NT2/D1 (cell line): ENCODE data around the gene GRIK1.

ENCODE experiments used
- SUZ12 ChIP-seq: IDR thresholded peaks from 2 replicates; pipeline ENCODE4 v1.6.1; 2011; ENCODE audit not compliant: insufficient read length, insufficient read depth; ENCODE audit errors: extremely low read depth
- YY1 ChIP-seq: IDR thresholded peaks from 2 replicates; pipeline ENCODE4 v1.6.1; 2011; ENCODE audit not compliant: insufficient read length, insufficient read depth
- ZNF274 ChIP-seq: IDR thresholded peaks from 2 replicates; pipeline ENCODE4 v1.6.1; 2011; ENCODE audit warnings: mild to moderate bottlenecking, low read depth, low read length

- TF ChIP-seq YY1 = no peak
- no peak for TF ChIP-seq ZNF274
- no peak for TF ChIP-seq SUZ12
These were observed 18.9 kb downstream of the GRIK1 start for GRCh38 chr21:29920938-29921337.
